H1 (cell line): ENCODE results near the gene SLC22A31. TPM values are rescaled to one million over a fixed set of nuclear protein-coding genes. Genes with fewer than 3 reads are reported as not detected.

Experiments used
- RNF2 ChIP-seq: fragments of 200-900, 300-1000 bp; sonication (generic); IDR thresholded peaks from 2 replicates; pipeline ENCODE4 v1.7.1; 2016; ENCODE audit warnings: borderline replicate concordance, low read depth, mild to moderate bottlenecking, antibody characterized with exemption, low read length; ENCODE audit not compliant: poor library complexity, severe bottlenecking; ENCODE audit errors: missing control alignments
- TBP ChIP-seq: IDR thresholded peaks from 2 replicates; pipeline ENCODE4 v1.6.1; 2011; ENCODE audit warnings: low read depth, low read length, improper control_type of control experiment
- polyA plus RNA-seq, 7 experiments: library from polyadenylated mRNA; depleted of rRNA in 3 of 7; stranded (reverse) in 5 of 7; unstranded in 2 of 7; fragments of >200 nt in 5 of 7; fragments of 200-250 nt in 2 of 7; gene quantifications; 1 replicate in 5 of 7; 2 replicates in 1 of 7; 4 replicates in 1 of 7; pipeline versions ENCODE4 v1.2.1 to v1.2.3, GENCODE V29; 2011 to 2013; ENCODE audit warnings: missing spikeins in 2 of 7, mixed read lengths in 2 of 7
- total RNA-seq: library from RNA; stranded (reverse); fragmentation: NEBNext Ultra II Directional; extraction: Animal tissue kit (Norgen Biotek cat#: 25700); gene quantifications from 2 replicates; pipeline ENCODE4 v1.2.1, GENCODE V29; 2021

Gene SLC22A31
- total and polyA plus RNA-seq, 2 of the 8 experiments (the other 6 are each of a cell fraction or from before 2014, with no cell fraction given), result 7.7 to 10.6 TPM

DNA sequence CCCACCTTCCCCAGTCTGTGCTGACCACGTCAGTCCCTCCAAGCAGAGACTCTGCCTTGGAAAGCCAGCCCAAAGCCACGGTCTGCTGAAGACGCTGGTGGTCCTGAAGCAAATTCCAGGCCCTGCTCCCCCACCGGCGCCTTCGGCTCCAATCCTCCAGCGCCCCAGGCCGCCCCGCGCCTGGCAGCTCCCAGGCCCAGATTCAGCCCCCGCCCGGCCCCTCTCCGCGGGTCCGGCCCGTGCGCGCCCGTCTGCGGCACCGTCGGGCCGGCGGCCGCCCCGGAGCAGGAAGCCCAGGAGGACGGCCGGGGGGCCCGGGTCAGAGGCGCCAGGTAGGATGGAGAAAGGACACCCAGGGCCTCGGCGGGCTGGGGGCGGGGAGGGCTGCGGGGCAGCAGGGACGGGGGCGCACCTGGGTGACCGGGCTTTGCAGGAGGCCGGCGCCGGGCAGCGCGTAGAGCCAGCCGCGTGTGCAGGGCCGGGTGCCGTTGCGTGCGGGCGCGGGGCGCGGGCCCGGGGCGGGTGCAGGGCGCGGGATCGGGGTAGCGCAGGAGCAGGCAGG is 594 bp upstream of the SLC22A31 start (continued):
- peak; percentile 55 for TF ChIP-seq RNF2
- TF ChIP-seq TBP, result no peak
